Neural cell (in vitro differentiated cells): Measurements from ENCODE around the gene GPT2. TPM values are rescaled to one million over a fixed set of nuclear protein-coding genes. Genes with fewer than 3 reads are reported as not detected.

Source experiments
- H2AFZ ChIP-seq: fragments of 200-600, 300-800 bp; sonication (generic), shearing (Covaris generic); 2 replicates; pipeline ENCODE4 v1.6.0; 2014; ENCODE audit warnings: low read depth, mild to moderate bottlenecking, antibody characterized with exemption, low read length, moderate library complexity
- H3F3A ChIP-seq: fragments of 200-600 bp; shearing (Covaris generic); 2 replicates; pipeline ENCODE4 v1.6.1; 2016; ENCODE audit warnings: mild to moderate bottlenecking, moderate library complexity, mixed read lengths, antibody characterized with exemption, low read length; ENCODE audit not compliant: insufficient read depth, poor library complexity, severe bottlenecking
- H3K27ac ChIP-seq: fragments of 200-600, 300-800 bp; sonication (generic), shearing (Covaris generic); 2 replicates; pipeline ENCODE4 v1.5.1; 2014; ENCODE audit warnings: mild to moderate bottlenecking, low read length, moderate library complexity
- H3K27me3 ChIP-seq: fragments of 300-800, 200-600 bp; sonication (generic), shearing (Covaris generic); 2 replicates; pipeline ENCODE4 v1.6.0; 2014; ENCODE audit warnings: mild to moderate bottlenecking, low read depth, low read length, moderate library complexity; ENCODE audit not compliant: insufficient read depth
- H3K36me3 ChIP-seq: fragments of 300-800, 200-600 bp; sonication (generic), shearing (Covaris generic); 2 replicates; pipeline ENCODE4 v1.5.1; 2014; ENCODE audit warnings: mild to moderate bottlenecking, antibody characterized with exemption, low read length, moderate library complexity; ENCODE audit not compliant: insufficient read depth
- H3K4me2 ChIP-seq: fragments of 300-800, 200-600 bp; sonication (generic), shearing (Covaris generic); 2 replicates; pipeline ENCODE4 v1.6.0; 2014; ENCODE audit warnings: mild to moderate bottlenecking, low read length
- H3K4me3 ChIP-seq: fragments of 300-800, 200-600 bp; sonication (generic), shearing (Covaris generic); 2 replicates; pipeline ENCODE4 v1.5.1; 2014; ENCODE audit warnings: mild to moderate bottlenecking, low read length, moderate library complexity
- H3K79me2 ChIP-seq: fragments of 200-600 bp; shearing (Covaris generic); replicated peaks from 2 replicates; pipeline ENCODE4 v1.6.0; 2014; ENCODE audit warnings: mild to moderate bottlenecking, low read length, moderate library complexity; ENCODE audit not compliant: insufficient read depth
- H3K9ac ChIP-seq: fragments of 300-800, 200-600 bp; sonication (generic), shearing (Covaris generic); 2 replicates; pipeline ENCODE4 v1.6.1; 2016; ENCODE audit warnings: mild to moderate bottlenecking, low read length, mixed read lengths
- H3K9me2 ChIP-seq: fragments of 200-600 bp; shearing (Covaris generic); 2 replicates; pipeline ENCODE4 v1.6.1; 2016; ENCODE audit warnings: mild to moderate bottlenecking, low read length, mixed read lengths; ENCODE audit not compliant: insufficient read depth
- H3K9me3 ChIP-seq: fragments of 200-600, 300-800 bp; sonication (generic), shearing (Covaris generic); 2 replicates; pipeline ENCODE4 v1.6.1; 2016; ENCODE audit warnings: mild to moderate bottlenecking, mixed run types, low read length, moderate library complexity, mixed read lengths
- H4K20me1 ChIP-seq: fragments of 200-600 bp; shearing (Covaris generic); 2 replicates; pipeline ENCODE4 v1.6.1; 2016; ENCODE audit warnings: mild to moderate bottlenecking, mixed run types; ENCODE audit not compliant: insufficient read depth
- EP300 ChIP-seq: fragments of 450-650 bp; conservative IDR thresholded peaks from 2 replicates; pipeline ENCODE4 v1.6.1; 2014; ENCODE audit warnings: antibody characterized with exemption, mild to moderate bottlenecking, moderate library complexity; ENCODE audit not compliant: poor library complexity, severe bottlenecking
- EZH2 ChIP-seq: fragments of 200-600, 300-800 bp; shearing (Covaris generic), sonication (generic); IDR thresholded peaks from 2 replicates; pipeline ENCODE4 v1.6.1; 2014; ENCODE audit warnings: antibody characterized with exemption, low read length, borderline replicate concordance, mild to moderate bottlenecking; ENCODE audit not compliant: insufficient read depth, poor library complexity, severe bottlenecking
- MXI1 ChIP-seq: fragments of 450-650 bp; conservative IDR thresholded peaks from 2 replicates; pipeline ENCODE4 v1.6.1; 2014; ENCODE audit warnings: antibody characterized with exemption, mild to moderate bottlenecking; ENCODE audit not compliant: poor library complexity, severe bottlenecking
- POLR2AphosphoS5 ChIP-seq: IDR thresholded peaks from 2 replicates; pipeline ENCODE4 v1.6.1; 2012
- RAD21 ChIP-seq: fragments of 450-650 bp; conservative IDR thresholded peaks from 2 replicates; pipeline ENCODE4 v1.6.1; 2014; ENCODE audit warnings: antibody characterized with exemption, mild to moderate bottlenecking, moderate library complexity
- REST ChIP-seq: IDR thresholded peaks from 2 replicates; pipeline ENCODE4 v1.6.1; 2012; ENCODE audit warnings: borderline replicate concordance
- SMC3 ChIP-seq: fragments of 450-650 bp; conservative IDR thresholded peaks from 2 replicates; pipeline ENCODE4 v1.6.1; 2014; ENCODE audit warnings: antibody characterized with exemption, mild to moderate bottlenecking, moderate library complexity; ENCODE audit not compliant: poor library complexity
- TAF1 ChIP-seq: IDR thresholded peaks from 2 replicates; pipeline ENCODE4 v1.6.1; 2012; ENCODE audit warnings: low read depth
- polyA plus RNA-seq: library from polyadenylated mRNA; depleted of rRNA; stranded (reverse); fragments of >200 nt; gene quantifications from 2 replicates; pipeline ENCODE4 v1.2.3, GENCODE V29; 2014
- TF ChIP-seq, protein P1 (sequence below): fragments of 450-650 bp; IDR thresholded peaks from 2 replicates; pipeline ENCODE4 v1.5.1; 2014; ENCODE audit warnings: antibody characterized with exemption, mild to moderate bottlenecking, moderate library complexity; ENCODE audit not compliant: poor library complexity, severe bottlenecking

The GPT2 gene
- polyA plus RNA-seq, 1 donor from 2014 or later: 23.9 TPM

DNA sequence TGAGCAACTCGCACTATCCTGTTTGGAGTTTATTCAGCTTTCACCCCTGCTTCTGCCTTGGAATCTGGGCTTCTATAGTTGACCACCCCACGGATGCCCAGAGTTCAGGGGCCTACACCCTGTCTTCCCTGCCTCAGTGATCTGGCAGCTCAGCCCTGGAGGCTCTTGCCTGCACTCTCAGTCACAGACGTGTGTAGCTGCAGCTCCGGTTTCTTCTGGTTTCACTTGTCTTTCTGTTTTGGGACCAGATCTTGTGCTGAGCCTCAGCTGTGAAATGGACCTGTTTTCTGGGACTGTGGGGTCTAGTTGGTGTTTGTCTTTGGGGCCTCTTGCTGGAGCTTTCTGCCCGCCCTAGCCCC is 5.8 kb downstream of the GPT2 start:
- Histone ChIP-seq H3K9me3 (no peaks in the 10 kb centered on the region), H2AFZ (no peak overlapping the region), H3K36me3 (peaks cover 4% of the 10 kb centered on the region), H3K27me3 (no peaks in the 10 kb centered on the region), H3K9ac (no peak overlapping the region), H4K20me1 (no peaks in the 10 kb centered on the region), H3F3A (no peaks in the 10 kb centered on the region), H3K4me3 (no peak overlapping the region), H3K79me2 (peaks cover 25% of the 10 kb centered on the region), H3K27ac (no peak overlapping the region), H3K4me2 (no peak overlapping the region), H3K9me2 (no peaks in the 10 kb centered on the region)
- TF ChIP-seq SMC3 (no peak), EP300 (no peak), EZH2 (no peak), MXI1 (no peak), REST (no peak), TAF1 (no peak), RAD21 (no peak), POLR2AphosphoS5 (no peak)
- TF ChIP-seq, protein P1, sequence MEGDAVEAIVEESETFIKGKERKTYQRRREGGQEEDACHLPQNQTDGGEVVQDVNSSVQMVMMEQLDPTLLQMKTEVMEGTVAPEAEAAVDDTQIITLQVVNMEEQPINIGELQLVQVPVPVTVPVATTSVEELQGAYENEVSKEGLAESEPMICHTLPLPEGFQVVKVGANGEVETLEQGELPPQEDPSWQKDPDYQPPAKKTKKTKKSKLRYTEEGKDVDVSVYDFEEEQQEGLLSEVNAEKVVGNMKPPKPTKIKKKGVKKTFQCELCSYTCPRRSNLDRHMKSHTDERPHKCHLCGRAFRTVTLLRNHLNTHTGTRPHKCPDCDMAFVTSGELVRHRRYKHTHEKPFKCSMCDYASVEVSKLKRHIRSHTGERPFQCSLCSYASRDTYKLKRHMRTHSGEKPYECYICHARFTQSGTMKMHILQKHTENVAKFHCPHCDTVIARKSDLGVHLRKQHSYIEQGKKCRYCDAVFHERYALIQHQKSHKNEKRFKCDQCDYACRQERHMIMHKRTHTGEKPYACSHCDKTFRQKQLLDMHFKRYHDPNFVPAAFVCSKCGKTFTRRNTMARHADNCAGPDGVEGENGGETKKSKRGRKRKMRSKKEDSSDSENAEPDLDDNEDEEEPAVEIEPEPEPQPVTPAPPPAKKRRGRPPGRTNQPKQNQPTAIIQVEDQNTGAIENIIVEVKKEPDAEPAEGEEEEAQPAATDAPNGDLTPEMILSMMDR: no peak

- Histone ChIP-seq H3K27ac (no peak overlapping the region), H3K79me2 (peaks cover 9% of the 10 kb centered on the region), H3K36me3 (peaks cover 4% of the 10 kb centered on the region), H3K9me3 (no peaks in the 10 kb centered on the region), H3K4me2 (no peak overlapping the region), H3F3A (no peaks in the 10 kb centered on the region), H3K9ac (no peak overlapping the region), H3K27me3 (no peaks in the 10 kb centered on the region), H3K4me3 (no peak overlapping the region), H4K20me1 (no peaks in the 10 kb centered on the region), H3K9me2 (no peaks in the 10 kb centered on the region), H2AFZ (no peak overlapping the region)
- TF ChIP-seq, protein P1: no peak
- TF ChIP-seq SMC3 (no peak), REST (no peak), TAF1 (no peak), POLR2AphosphoS5 (no peak), EZH2 (no peak), EP300 (no peak), RAD21 (no peak)
Measured at GRCh38 chr16:46891910-46892309, 7.7 kb downstream of the GPT2 start.
